Left cardiac atrium (tissue), 4 donors: ENCODE measurements around the gene BEST3. TPM values are rescaled to one million over a fixed set of nuclear protein-coding genes. Genes with fewer than 3 reads are reported as not detected.
A peak's percentile ranks its signal among the peaks of the same experiment; 100 is the strongest.

Source experiments
- ATAC-seq, 2 donors: fragments of 200-7000 bp; cut with Tn5 transposase; one replicate each; pipeline ENCODE4 v1.9.1; 2020; ENCODE audit warnings: mild to moderate bottlenecking in 2 of 2, moderate library complexity in 2 of 2
- DNase-seq: peaks from one replicate; pipeline ENCODE4 v3.0.0-alpha.2; 2020
- intact Hi-C, 2 donors: fragments of 100-400 bp; cut with DNase I; formaldehyde crosslinking; loops; one replicate each; pipeline versions ENCODE4 v1.14.1 to v1.15.1; 2022 to 2023
- long read RNA-seq: library from polyadenylated mRNA; unstranded; transcript quantifications from one replicate; pipeline ENCODE4 v2.0.0, GENCODE V29; 2021
- total RNA-seq, 2 donors: library from RNA; stranded (reverse); fragmentation: NEBNext Ultra II Directional; extraction: Animal tissue kit (Norgen Biotek cat#: 25700); gene quantifications; one replicate each; pipeline ENCODE4 v1.2.1, GENCODE V29; 2021
- donor health status: DM: no; HTN: yes; CAD: no.
- donor health status: DM: no; HTN: yes; CAD: no; lungs with severe emphysema.
- donor health status: DM: yes; HTN: yes; CAD: no.
- donor health status: Dilated cardiomyopathy.

The BEST3 gene
- total RNA-seq: under 1 TPM in 1 of 2 donors, not detected in 1; 0.29 TPM
- long read RNA-seq: 0 reads

DNA sequence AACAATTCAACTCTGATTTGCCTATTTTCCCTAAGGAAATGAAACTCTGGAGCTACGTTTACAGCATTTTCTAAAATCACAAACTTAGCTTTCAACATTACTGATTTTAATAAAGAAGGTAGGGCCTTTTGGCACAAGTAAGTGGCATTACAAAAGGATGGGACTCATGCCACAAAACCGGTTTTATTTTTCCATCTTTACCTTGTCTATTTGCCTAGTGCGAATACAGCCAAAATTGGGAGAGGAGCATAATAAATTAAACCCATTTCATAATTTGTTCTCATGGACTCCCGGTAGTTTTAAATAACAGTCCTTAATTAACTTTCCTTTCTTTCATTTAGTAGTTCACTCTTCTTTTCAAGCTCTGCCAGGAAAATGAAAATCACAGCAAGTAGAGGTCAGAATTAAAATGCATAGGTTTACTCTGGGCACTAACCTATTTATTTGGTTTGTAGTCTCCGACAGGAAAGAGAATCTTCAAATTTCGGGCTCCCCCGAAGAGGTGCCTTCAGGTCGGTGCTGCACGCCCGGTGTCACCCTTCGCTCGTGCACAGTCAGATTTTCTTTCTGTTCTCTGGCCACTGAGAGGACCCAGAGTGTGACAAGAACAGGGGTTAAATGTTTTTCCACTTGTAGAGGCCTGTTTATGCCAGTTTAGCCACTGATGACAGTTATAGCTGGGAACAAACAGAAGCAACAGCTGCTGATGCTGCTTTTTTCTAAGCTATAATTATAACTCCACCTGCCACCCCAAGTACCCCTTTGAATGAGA lies at the start of gene BEST3:
Gene BEST3 (minus strand): TSS at position 535 of the 772 bp plus-strand sequence. CDS start 1,505 bp downstream, outside the sequence.
- DNase-seq (no peak), ATAC-seq (no peak)
- intact Hi-C loops: no loop called here

GRCh38 chr12:69744109-69744508 lies 45.0 kb upstream of the BEST3 start:
- intact Hi-C loops: no loop called here
- ATAC-seq (no peak), DNase-seq (no peak)

- intact Hi-C loops: no loop called here
- ATAC-seq (peak; percentile 32 to 41), DNase-seq (peak; percentile 51)
These were observed 40.4 kb upstream of the BEST3 start for GRCh38 chr12:69739287-69740191.

- DNase-seq (peak; percentile 89), ATAC-seq (peak; percentile 97 to 98)
- intact Hi-C loops: no loop called here
These were observed 39.5 kb upstream of the BEST3 start, which contains the start of gene RAB3IP for GRCh38 chr12:69738351-69739286. Gene RAB3IP (plus strand): TSS chr12:69738860. CDS start chr12:69755409, 16,549 bp downstream.

DNA sequence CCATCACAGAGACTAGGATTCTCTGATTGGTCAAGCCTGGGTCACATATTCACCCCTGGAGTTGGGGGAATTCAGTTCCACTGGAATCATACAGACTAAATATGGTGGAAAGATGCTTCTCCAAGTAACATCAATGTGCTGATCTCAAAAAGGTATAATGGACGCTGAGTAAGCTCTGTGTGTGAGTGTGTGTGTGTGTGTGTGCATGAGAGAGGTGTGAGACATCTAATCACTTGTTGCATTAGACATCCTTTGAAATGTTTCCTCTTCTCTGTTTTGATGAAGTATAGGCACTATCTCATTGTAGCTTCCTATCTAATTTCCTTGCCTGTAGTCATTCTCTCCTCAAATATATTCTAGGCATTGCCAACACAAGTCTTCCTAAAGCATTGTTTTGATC lies 34.5 kb upstream of the BEST3 start:
- DNase-seq (no peak), ATAC-seq (no peak)
- intact Hi-C loops: no loop called here

DNA sequence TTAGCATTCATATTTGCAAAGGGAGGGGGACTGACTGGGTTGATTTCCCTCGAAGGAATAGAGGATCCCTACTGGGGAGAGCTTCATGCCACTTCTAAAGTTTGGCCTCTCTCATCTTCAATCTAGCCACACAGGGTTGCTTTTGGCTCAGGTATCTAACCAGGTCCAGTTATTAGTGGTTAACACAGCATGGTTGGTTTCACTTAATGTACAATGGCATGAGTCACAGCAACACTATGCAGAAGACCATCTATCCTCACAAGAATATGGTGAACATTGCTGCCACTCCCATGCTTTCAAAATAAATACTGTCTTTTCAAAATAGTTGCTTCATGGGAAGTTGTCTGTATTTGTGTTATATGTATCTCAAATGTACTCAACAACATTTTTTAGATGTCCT lies 33.0 kb upstream of the BEST3 start:
- DNase-seq (no peak), ATAC-seq (no peak)
- intact Hi-C loops: no loop called here

DNA sequence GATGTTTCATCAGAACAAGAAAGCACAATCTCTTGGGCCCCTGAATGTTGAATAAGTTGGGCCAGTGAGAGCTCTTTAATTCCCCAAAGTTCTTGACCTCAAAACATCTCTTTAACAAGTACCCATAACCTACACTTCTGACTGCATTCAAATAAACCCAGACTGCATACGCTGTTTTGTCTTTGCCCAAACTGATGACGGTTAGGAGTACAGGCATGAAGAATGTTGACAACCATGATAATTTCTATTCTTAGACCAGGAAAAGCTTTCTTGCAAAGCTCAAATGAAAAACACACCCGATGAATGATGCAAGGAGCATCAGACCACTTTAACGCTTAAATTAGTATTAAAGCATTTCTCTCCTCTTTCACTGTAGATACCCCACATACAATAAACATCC lies 27.8 kb upstream of the BEST3 start:
- ATAC-seq: no peak
- intact Hi-C loops: no loop called here
- no peak for DNase-seq

GRCh38 chr12:69720750-69721149 lies 21.6 kb upstream of the BEST3 start:
- ATAC-seq (no peak), DNase-seq (no peak)
- intact Hi-C loops: no loop called here

DNA sequence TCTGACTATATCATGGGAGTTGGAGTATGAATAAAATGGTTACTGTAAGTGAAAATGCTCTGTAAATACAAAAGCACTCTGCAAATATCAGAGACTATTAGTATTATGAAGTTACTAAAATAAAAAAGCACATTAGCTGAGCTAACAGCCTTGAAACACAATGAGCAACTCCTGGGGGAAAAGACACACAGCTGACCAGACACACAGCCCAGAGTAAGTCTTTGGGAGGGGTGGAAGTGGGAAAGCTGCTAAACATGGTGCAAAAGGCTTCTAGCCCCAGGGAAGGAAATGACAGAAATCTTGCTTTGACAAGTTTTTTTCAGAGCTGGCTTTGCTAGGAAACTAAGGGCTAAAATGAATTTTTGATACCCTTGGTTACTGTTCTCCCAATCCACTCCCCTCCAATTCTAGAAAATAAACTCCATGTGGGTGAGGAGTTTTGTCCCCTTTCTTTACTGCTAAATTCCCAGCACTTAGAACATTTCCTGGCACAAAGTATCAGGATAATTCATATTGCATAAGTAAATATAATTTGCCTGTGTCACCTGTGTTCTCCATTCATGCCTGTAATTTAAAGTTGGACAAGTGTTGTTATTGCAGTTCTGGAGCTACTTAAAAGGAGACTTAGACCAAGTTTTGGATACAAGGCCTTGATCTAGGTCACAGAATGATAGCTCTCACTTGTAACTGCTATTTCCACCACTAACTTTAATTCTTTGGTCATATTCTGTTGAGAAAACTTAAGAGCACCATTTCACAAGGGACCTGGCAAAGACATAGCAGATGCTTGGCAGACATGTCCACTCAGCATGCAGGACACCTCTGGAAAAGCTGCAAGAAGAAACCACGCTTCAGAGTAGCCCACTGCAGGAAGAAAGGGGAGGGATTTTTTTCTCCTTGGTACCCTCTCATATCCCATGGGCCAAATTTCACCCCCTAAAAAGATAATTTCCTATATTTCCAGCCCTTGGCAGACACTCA lies 20.5 kb upstream of the BEST3 start:
- intact Hi-C loops: no loop called here
- ATAC-seq: peak in 1 of 2 donors; percentile 55

DNA sequence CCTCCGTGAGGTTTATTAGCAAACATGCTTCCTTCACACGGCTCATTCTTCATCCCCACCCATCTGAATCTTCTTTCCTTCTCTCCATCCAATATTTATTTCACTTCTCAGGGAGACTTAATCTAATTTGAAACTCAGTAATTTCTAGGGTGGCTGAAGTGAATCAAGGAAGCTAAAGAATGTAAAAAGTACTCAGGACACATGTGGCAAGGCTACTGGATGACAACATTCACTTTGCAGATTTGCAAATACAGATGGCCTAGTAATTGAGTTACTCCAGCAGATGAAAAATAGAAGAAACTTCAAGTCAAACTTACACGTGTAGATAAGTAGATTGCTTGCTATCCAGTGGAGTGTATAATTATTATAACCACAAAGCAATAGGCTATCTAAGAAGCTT lies 15.4 kb upstream of the BEST3 start:
- DNase-seq (no peak), ATAC-seq (no peak)
- intact Hi-C loops: no loop called here

More for the DNA sequence above, 20.5 kb upstream of the BEST3 start:
- DNase-seq: no peak

DNA sequence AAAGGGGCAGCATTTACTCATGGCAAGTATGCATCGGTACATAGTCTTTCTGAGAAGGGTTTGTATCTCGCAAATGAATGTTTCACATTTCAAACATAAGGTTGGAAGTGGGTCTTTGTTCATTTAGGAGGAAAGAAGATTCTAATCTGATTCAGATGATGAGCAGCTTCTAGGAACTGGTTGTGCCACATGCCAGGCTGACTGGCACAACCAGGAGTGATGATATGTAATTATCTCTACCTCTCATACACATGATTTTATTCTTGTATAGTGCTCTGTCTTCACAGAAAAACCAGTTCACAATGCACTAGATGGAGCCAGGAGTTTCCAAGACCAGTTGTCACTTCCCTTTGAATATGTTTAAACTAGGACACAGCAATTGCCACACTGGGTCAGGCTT lies 13.7 kb upstream of the BEST3 start:
- ATAC-seq (no peak), DNase-seq (no peak)
- intact Hi-C loops: no loop called here

DNA sequence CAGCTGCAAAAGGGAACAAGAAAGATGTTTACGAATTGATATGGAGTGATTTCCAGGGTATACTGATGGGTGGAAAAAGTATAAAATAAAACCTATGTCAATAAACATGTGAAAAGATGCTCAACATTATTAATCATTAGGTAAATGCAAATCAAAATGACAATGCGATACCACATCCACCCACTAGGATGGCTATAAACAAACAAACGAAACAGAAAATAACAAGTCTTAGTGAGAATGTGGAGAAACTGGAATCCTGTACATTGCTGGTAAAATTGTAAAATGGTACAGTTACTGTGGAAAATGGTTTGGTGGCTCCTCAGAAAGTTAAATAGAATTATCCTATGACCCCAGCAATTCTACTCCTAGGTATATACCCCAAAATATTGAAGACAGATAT lies 9.5 kb upstream of the BEST3 start:
- intact Hi-C loops: no loop called here
- no peak for ATAC-seq
- DNase-seq: no peak

DNA sequence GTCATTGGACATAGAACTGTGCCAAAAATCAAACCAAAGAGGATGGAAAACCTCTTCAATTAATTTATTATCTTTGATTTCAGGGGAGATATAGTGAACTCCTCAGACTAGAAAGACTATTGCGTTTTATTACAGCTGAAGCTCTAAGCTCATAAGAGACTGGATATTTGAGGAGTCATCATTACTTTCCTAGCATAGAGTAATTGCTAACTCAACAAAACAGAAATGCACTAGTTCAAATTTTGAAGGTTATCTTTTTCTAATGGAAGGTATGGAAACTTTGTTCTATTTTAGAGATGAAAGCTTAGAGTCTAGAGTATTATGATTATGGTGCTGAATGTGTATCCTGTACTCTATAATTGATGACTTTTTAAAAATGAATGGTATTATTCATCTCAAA lies 5.3 kb upstream of the BEST3 start:
- no peak for ATAC-seq
- DNase-seq: no peak

GRCh38 chr12:69703146-69703642 lies 4.1 kb upstream of the BEST3 start:
- intact Hi-C loops: no loop called here
- ATAC-seq (no peak), DNase-seq (no peak)

More for the DNA sequence above, 5.3 kb upstream of the BEST3 start:
- intact Hi-C loops: no loop called here

DNA sequence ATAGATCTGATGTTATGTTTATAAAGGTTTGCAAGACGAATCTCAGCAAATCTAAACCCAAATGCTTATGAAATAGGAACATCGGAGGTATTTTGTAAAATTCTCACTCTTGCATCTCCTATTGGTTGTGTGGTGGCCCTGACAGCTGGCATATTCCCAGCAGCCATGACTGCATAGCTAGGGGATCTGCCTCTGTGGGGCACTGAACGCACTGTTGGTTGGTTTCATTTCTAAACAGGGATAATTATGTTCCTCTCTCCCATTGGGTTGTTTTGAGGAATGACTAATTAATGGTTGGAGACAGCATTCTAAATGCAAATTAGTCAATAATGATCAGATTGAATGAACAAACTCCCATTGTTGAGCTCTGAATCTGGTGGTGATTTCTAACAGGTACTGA lies 2.7 kb upstream of the BEST3 start:
- intact Hi-C loops: no loop called here
- DNase-seq (no peak), ATAC-seq (no peak)

DNA sequence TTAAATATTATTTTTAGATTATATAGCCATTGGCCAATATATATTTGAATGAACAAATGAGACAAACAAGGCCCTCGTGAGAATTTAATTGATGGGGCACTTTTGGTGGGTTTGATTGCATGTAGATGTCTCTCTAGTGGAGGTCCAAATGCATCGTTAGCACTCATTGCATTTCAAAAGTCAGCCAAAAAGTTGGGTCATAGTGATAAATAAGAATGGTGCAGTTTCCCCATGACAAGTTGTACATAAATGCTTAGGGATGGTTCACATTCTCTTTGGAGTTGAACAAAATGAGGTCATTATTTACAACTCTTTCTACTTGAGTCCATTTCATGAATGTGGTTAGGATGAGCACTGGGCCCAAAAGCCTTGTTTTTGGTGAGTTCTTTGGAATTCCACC lies 1.0 kb downstream of the BEST3 start:
- no peak for ATAC-seq
- intact Hi-C loops: no loop called here
- no peak for DNase-seq

GRCh38 chr12:69694123-69694522 lies 5.0 kb downstream of the BEST3 start:
- no peak for DNase-seq
- intact Hi-C loops: no loop called here
- peak in 1 of 2 donors; percentile 57 for ATAC-seq

- intact Hi-C loops: no loop called here
- ATAC-seq: no peak
These were observed 9.5 kb downstream of the BEST3 start for GRCh38 chr12:69689638-69690037.

More at GRCh38 chr12:69689638-69690037, 9.5 kb downstream of the BEST3 start:
- DNase-seq: no peak
